Stimulated activated CD8-positive, alpha-beta memory T cell treated with anti-CD3 and anti-CD28 coated beads, Interleukin-15, amount 100 ng/mL, for 1 hour (primary cell): ENCODE measurements around the gene BDH1.
"Not testable (repeated sequence)": the region's sequence is repeated elsewhere in the genome, so short reads cannot be mapped to it uniquely, and the experiment has no call there.

Source experiments
- DNase-seq: peaks from one replicate; pipeline ENCODE4 v3.0.0-alpha.2; 2020; ENCODE audit warnings: low read depth

BDH1 gene

DNA sequence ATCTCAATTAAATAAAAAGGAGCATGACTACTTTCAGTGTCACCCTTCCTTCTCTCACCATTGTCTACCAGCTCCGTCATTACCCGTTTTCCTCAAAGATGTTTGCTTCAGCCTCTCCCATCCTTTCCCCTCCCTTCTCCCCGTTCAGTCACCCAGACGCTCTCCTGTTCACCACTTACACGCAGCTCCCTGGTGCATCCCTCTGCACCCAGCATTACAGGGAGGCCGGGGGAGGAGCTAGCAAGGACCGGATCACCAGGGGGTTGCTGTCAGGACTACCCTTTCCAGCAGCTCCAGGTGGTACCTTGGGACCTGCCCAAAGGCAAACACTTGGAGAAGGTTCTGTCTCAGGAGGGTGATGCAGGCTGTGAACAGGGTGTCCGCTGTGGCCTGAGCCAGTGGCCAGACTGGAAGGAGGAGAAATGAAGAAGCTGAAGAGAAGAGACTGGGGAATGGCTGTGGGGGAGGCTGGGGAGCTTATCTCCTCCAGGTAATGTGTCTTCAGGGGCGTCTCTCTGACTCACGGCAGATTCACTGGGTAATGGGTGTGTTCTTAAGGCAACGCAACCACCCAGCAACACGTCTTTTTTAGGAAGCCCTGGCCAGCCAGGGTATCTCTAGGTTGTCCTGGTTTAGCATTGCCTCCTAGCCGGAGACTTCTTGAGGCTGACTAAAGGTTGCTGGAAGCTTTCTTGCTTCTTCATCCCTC is 21.8 kb upstream of the BDH1 start:
- no peak for DNase-seq

DNA sequence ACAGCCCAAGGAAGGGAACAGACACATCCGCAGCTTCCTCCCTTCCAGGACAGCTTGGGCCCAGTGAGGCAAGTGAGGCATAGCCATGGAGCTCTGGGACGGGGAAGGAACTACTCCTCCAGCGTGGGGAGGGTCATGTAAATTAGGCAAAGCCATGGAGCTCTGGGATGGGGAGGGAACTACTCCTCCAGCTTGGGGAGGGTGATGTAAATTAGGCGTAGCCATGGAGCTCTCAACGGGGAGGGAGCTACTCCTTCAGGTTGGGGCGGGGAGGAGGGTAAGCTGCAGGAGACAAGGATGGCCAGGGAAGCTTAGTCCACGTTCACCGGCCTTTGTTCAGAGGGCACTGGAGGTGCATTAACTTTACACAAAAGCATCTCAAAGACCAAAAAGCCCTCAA is 21.1 kb upstream of the BDH1 start:
- no peak for DNase-seq

DNA sequence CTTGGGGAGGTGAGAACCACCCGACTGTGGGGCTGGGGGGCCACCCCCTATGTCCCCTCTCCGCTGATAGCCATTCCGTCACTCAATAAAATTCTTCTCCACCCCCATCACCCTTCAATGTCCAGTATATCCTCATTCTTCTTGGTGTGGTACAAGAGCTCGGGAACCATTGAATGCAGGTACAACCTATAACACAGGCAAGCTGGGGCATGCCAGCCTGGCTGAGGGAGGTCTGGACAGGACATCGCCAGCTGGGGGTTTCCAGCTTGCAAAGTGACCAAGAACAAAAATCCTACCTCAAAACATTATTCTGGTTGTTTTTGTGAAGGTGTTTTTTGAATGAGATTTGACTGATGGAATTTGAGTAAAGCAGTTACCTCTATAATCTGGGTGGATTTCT is 19.6 kb upstream of the BDH1 start:
- no peak for DNase-seq

DNA sequence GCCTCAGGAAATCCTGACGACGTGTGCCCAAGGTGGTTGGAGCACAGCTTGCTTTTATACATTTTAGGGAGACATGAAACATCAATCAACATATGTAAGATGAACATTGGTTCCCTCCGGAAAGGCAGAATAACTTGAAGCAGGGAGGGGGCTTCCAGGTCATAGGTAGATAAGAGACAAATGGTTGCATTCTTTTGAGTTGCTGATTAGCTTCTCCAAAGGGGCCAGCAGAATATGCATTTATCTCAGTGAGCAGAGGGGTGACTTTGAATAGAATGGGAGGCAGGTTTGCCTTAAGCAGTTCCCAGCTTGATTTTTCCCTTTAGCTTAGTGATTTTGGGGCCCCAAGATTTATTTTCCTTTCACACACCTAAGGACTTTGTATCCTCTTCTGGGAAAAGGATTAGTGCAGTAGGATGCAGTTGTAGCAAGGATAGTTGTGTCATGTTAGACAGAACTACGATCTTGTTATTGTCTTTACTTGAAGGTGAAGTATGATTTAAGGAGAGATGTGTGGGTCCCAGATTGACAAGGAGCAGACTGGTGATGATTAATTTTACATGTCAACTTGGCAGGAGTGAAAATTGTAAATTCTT is 18.7 kb upstream of the BDH1 start:
- not testable (repeated sequence) for DNase-seq

DNA sequence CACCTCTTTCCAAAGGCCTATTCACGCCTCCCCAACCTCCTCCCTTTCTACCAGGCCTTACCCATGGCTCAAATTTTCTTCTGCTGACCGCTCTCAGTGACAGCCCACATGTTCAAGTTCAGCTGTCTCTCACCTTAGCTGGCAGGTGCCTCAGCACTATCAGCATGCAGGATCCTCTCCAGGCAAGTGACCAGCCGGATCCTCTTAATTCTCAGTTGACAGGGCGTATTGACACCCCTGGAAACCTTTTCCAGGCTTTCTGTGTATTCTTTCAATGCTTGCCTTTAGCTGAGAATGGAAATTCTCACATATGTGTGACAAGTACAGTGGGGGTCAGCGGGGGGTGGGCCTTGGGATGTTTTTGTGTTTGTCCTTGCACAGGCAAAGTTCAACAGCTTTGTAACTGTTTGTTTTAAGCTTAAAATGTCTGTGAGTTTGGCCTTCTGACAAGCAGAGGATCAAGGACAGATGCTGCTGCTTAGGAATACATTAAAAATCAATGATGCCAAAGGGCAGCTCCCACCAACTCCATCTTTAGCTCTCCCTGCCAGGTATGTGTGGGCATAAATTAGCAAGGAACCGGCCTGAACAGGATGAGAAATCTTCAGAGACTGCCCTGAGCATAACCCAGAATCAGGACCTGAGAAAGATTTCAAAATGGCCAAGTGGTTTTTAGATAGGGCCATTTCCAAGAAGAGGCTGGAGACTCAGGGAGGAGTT is 17.4 kb upstream of the BDH1 start:
- DNase-seq: no peak

DNA sequence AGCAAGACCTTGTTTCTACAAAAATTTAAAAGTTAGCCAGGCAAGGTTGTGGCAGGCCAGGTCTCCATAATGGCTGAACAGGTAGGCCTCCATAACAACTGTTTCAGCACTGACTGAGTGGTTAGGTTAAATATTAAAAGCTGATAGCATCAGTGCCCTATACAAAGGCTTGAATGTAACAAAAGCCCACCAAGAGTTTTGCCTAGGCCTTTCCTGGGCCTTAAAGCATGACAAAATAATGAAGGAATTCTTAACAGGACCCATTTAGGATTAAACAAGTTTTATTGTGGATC is 16.1 kb upstream of the BDH1 start:
- DNase-seq: not testable (repeated sequence)

DNA sequence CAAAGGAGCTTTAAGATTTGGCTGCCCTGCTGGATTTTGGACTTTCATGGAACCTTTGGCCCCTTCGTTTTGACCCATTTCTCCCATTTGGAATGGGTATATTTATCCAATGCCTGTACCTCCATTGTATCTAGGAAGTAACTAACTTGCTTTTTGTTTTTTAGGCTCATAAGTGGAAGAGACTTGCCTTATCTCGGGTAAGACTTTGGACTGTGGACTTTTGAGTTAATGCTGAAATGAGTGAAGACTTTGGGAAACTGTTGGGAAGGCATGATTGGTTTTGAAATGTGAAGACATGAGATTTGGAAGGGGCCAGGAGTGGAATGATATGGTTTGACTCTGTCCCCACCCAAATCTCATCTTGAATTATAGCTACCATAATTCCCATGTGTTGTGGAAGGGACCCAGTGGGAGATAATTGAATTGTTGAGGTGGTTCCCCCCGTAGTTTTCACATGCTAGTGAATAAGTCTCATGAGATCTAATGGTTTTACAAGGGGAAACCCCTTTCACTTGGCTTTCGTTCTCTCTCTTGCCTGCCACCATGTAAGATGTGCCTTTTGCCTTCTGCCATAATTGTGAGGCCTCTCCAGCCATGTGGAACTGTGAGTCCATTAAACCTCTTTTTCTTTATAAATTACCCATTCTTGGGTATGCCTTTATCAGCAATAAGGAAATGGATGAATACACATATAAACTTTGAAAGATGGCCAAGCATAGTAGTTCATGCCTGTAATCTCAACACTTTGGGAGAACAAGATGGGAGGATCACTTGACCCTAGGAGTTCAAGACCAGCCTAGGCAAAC is 15.5 kb upstream of the BDH1 start:
- DNase-seq: not testable (repeated sequence)

DNA sequence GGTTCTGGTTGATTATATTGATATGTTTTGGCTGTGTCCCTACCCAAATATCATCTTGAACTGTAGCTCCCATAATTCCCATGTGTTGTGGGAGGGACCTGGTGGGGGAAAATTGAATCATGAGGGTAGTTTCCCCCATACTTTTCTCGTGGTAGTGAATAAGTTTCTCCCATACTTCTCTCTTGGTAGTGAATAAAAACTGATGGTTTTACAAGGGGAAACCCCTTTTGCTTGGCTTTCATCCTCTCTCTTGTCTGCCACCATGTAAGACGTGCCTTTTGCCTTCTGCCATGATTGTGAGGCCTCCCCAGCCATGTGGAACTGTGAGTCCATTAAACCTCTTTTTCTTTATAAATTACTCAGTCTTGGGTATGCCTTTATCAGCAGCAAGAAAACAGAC is 13.7 kb upstream of the BDH1 start:
- DNase-seq: not testable (repeated sequence)

DNA sequence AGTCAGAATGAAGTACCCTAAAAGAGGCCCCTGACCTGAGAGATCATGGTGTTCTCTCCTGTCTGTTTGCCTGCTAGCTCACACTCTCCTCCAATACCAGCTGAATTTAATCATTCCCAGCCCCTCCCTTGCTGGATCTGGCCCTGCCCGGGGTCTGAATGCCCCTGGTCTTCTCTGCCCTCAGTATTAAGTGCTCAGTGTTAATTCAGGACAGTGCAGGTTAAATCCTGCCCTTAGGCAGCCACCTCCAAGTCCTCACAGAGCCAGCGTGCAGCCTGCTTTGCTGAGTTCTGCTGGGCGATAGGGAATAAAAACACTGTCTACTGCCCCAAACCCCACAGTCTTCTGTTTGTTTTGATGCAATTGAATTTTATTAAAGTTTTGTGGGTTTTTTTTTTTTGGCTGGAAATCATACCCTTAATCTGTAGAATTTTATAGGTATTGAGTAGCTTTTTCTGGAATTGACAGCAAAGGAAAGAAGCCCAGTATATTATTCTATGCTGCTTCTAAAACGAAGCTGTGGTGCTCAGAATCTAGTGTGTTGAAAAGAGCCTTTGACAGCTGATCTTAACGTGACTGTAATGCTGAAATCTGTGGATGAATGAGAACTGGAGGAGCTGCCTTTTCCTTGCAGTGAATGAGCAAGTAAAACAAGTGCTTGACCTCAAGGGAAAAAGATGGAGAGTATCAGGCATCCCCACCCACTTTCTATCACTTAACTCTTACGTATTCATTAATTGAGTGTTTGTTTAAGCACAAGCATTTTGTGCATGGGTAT is 12.3 kb upstream of the BDH1 start:
- no peak for DNase-seq

DNA sequence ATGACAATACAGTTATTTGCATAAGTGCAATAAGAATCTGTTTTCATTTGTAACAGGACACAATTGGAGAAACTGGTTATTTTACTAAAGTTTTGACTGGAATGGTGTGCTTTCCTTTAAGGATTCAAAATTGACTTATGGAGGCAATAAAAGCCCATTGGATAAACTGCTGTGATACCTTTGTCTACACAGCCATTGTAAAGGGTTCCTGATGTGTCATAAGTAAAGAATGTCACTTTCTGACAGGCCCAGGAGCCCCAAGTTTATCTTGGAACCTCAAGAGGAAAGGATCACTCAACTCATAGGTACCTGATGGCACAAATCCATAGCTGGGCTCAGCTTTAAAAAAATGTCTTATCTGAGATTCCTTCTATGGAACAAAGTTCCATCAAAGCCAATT is 10.4 kb upstream of the BDH1 start:
- not testable (repeated sequence) for DNase-seq

DNA sequence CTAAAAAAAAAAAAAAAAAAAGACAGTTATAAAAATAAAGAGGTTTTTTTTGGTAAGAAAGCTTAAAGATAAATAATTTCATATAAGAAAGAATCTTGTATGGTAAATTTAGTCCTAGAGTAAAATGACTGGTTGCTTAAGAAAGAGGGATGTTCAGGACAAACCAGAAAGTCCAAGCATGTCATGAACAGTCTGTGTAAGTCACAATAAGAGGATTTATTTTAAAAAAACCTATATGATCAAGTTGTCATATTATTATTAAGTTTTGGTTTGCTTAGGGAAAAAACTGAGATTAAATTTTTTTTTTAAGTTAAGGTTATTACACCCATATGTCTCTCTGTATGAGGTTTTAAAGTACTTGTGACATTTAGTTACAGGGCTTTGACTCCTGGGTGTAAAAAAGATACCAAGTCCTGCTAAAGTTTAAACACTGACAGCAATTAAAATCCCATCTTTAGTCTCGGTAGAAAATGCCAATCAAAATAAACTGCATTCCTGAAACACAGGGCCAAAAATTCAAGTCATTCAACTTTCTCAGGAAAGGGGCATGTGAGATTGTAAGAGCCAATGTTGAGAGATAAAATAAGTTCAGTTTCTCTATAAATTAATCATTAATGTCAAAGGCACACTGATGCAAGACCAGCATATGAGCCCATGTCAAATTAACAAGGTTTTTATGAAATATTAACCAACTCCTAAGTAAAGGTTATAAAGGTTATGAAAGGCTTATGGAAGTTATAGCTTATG is 8.5 kb upstream of the BDH1 start:
- no peak for DNase-seq

DNA sequence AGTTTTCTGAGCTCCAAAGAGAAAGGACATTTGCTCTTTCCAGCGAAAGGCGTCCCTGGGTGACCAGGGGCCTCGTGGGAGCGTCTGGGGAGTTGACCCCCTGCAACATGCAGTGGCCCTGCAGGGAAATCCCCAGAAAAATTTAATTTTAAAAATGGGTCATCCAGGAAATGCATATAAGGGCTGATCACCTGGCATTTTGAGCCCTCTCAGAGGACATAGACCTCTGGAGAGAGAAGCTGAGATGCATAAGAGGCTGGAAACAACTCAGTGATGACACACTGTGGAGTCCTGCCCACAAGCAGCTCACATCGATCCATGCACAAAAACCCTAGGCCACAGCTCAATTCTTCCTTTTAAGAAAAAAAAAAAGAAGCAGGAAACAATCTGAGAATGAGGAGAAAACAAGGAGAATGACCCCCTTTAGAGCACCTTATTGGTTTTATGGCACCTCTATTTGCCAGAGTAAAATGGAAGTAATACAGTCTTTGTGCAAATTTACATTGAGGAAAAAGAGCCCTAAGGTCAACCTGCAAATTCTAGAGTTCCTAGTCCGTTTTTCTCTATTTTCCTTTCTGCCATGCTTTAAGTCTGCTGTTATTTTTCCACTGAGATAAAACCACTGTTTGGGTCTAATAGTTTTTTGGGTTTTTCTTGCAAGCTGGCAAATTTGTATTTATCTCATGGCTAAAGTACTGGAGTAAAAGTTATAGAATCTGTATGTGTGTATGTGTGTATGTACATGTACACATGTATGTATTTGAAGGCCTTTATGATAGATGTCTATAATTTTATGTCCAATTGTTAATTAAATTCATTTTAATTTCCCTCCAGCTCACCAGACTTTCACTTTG is 6.9 kb upstream of the BDH1 start:
- DNase-seq: no peak

DNA sequence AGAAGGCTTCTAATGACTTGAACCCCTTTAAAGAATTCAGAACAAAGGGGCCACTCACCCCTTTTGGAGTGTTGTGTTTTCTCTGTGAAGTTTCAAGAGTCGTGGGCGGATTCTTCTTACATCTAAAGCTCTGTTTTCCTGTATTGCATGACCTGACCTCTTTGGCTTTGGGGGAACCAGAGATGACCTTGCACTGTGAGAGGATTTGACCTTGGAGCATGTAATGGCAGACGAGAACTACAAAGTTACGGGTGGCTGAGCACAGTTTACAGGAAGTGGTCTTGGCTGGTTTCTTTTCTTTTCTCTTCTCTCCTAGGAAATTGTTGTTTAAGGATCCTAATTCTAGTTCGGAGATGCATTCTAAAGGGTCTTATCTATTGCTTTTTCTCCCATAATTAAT is 6.2 kb upstream of the BDH1 start:
- DNase-seq: no peak

DNA sequence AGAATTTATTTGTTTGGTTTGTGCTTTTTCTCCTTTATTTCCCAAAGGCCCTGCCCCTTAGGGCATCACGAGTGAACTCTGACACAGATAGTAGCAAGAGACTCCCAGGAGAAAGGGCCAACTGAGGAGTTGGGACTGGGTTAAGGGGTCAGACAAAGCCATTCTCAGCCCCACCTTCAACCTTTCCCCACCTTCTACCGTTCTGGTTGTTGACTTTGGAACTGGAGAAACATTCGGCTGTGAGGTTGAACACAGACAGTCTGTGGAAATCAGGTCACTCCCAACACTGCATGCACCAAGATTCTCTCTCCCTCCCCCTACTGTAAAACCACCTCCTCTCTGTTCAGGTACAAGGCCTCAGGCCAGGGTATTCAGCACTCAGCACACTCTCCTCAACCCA is 3.9 kb upstream of the BDH1 start:
- DNase-seq: no peak

DNA sequence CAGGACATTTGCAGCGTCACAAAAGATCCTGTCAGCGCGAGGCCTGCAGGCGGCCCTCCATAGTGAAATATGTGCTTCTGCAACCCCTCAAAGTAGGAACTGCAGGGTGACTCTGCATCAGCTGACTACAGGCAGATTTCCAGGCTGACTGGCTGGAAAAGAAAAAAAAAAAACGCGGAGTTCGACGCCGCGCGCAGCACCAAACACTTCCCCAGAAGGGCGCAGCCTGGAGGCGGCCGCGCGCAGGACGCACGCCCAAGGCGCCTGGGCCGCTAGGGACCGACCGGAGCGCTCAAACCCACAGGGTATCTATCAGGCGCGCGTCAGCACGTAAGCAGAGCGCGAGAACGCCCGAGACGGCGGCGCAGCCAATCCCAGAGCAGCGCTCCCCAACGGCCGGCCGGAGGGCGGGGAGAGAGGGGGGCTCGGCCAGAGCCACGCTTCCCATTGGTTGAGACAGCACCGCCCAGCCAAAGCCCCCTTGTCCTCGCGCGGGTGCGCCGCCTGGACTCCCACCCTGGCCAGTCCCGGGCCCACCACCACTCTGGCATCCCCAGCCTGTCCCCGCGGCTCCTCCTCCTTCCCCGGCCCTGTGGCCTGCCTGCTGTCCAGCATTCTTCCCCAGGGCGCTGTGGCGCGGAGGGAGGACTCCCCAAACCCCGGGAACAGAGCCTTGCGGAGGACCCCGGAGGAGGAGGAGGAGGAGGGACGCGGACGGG is 1.0 kb downstream of the BDH1 start:
- DNase-seq: peak; percentile 81

DNA sequence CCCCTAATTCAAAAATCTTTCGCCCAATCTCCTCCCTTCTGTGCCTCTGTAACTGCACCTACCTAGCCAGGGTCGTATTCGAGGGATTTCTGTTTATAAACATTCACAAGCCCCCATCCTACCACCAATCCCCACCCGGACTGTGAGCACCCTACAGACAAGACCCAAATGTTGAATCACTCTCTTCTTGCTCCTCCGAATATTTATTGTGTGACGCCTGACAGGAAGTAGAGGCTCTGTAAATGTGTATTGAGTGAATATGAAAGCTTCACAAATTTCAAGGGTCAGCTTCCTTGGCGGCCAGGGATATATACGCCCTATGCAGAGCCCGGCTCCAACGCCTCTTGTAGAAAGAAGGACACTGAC is 1.6 kb downstream of the BDH1 start:
- DNase-seq: no peak

DNA sequence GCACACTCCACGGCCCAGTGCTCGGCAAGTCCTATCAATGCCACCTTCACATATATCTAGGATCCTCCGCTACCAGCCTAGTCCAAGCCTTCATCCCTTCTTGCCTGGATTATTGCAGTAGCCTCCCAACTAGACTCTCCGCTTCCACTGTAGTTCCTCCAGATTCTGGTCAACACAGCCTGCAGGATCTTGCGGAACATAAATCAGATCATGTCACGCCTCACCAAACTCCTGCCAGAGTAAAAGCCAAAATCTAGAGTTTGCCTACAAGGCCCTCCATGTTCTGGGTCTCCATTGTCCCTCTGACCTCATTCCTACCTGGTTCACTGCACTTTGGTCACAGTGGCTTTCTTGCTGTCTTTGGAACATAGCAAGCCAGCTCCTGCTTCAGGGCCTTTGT is 3.6 kb downstream of the BDH1 start:
- no peak for DNase-seq

DNA sequence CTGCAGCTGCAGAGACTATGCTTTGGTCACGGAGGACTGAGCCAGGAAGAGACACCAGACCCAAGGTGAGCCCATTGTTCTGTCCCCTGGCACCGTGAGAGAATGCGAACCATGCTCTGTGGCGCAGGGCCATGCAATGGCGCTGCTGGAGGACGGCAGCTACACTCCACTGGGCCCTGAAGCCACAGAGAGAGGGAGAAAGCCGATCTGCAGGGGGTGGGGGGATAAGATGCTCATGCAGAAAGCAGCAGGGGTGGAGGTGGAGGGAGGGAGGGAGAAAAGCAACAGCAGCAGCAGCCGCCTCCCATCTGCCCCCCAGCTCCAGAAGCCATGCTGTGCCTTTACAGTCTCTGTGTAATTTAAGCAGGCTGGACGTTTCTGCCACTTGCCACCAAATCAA is 5.3 kb downstream of the BDH1 start:
- DNase-seq: no peak

DNA sequence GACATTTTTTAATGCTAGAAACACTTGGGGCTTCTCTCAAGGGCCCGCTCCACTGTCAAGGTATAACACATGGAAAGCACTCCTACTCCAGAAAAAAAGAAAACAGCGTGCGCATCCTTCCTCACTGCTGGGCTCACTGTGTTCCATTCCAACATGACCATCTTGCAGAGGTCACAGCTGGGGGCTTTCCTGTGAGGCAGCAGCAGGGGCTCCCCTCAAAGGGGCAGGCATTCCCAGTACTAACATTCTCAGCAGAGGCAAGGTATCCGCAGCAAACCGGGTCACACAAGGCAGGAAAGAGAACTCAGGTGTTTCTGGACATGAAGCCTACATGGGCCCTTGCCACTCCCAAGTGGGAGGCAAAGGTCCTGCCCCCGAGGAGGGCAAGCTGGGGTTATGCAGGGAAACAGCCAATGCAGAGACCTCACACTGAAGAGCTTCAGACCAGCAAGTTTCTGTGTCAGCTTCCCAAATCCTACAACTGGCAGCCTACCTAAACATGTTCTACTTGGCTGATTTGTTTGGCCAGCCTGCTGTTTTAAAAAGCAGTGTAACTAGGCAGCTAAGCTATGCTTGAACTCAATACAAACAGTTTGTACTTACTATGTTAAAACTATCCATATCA is 6.4 kb downstream of the BDH1 start:
- DNase-seq: no peak
